H9 (cell line): ENCODE measurements around the gene TIAM2. TPM values are rescaled to one million over a fixed set of nuclear protein-coding genes. Genes with fewer than 3 reads are reported as not detected.

ENCODE experiments used
- DNase-seq: peaks from one replicate; pipeline ENCODE4 v3.0.0-alpha.2; 2017
- H2AFZ ChIP-seq: one replicate; pipeline ENCODE4 v1.6.1; 2013; ENCODE audit warnings: mild to moderate bottlenecking, low read length, control low read depth, moderate library complexity
- H2AK5ac ChIP-seq: 2 replicates; pipeline ENCODE4 v1.6.1; 2013; ENCODE audit warnings: low read length, control low read depth, mixed read lengths; ENCODE audit not compliant: insufficient read length
- H2BK120ac ChIP-seq: one replicate; pipeline ENCODE4 v1.6.1; 2013; ENCODE audit warnings: low read depth, mild to moderate bottlenecking, low read length, control low read depth, inconsistent platforms; ENCODE audit not compliant: poor library complexity, severe bottlenecking
- H2BK12ac ChIP-seq: 2 replicates; pipeline ENCODE4 v1.6.1; 2013; ENCODE audit warnings: low read length, control low read depth, mixed read lengths, low read depth; ENCODE audit not compliant: insufficient read length
- H2BK15ac ChIP-seq: 2 replicates; pipeline ENCODE4 v1.6.1; 2013; ENCODE audit warnings: low read depth, low read length, control low read depth
- H2BK20ac ChIP-seq: one replicate; pipeline ENCODE4 v1.6.1; 2013; ENCODE audit warnings: low read depth, mild to moderate bottlenecking, low read length, control low read depth, inconsistent platforms; ENCODE audit not compliant: poor library complexity, severe bottlenecking
- H2BK5ac ChIP-seq: 2 replicates; pipeline ENCODE4 v1.6.1; 2013; ENCODE audit warnings: low read length, control low read depth, mixed read lengths; ENCODE audit not compliant: insufficient read length
- H3K14ac ChIP-seq: 2 replicates; pipeline ENCODE4 v1.6.1; 2013; ENCODE audit warnings: low read length, control low read depth; ENCODE audit not compliant: insufficient read depth
- H3K18ac ChIP-seq: 2 replicates; pipeline ENCODE4 v1.6.1; 2013; ENCODE audit warnings: low read depth, mild to moderate bottlenecking, mixed read lengths, low read length, control low read depth; ENCODE audit not compliant: insufficient read length
- H3K23ac ChIP-seq: 2 replicates; pipeline ENCODE4 v1.6.1; 2013; ENCODE audit warnings: low read length, control low read depth, mixed read lengths, low read depth; ENCODE audit not compliant: insufficient read length
- H3K23me2 ChIP-seq: 2 replicates; pipeline ENCODE4 v1.6.1; 2013; ENCODE audit warnings: low read depth, mild to moderate bottlenecking, mixed read lengths, low read length, control low read depth; ENCODE audit not compliant: insufficient read length, poor library complexity, severe bottlenecking
- H3K27ac ChIP-seq: 2 replicates; pipeline ENCODE4 v1.5.1; 2013; ENCODE audit warnings: low read length, control low read depth, mixed read lengths, low read depth; ENCODE audit not compliant: insufficient read length
- H3K27me3 ChIP-seq: 2 replicates; pipeline ENCODE4 v1.6.1; 2013; ENCODE audit warnings: low read length, control low read depth, inconsistent platforms; ENCODE audit not compliant: insufficient read depth
- H3K4ac ChIP-seq: 2 replicates; pipeline ENCODE4 v1.6.1; 2013; ENCODE audit warnings: low read depth, mild to moderate bottlenecking, control low read depth, inconsistent platforms, low read length, moderate library complexity
- H3K4me1 ChIP-seq: 2 replicates; pipeline ENCODE4 v1.6.1; 2013; ENCODE audit warnings: low read length, control low read depth, inconsistent platforms; ENCODE audit not compliant: insufficient read depth
- H3K4me2 ChIP-seq: 2 replicates; pipeline ENCODE4 v1.6.1; 2013; ENCODE audit warnings: low read length, control low read depth, mixed read lengths; ENCODE audit not compliant: insufficient read length, insufficient read depth
- H3K56ac ChIP-seq: 2 replicates; pipeline ENCODE4 v1.6.1; 2013; ENCODE audit warnings: low read depth, mild to moderate bottlenecking, mixed read lengths, low read length, control low read depth; ENCODE audit not compliant: insufficient read length
- H3K79me1 ChIP-seq: 2 replicates; pipeline ENCODE4 v1.6.1; 2013; ENCODE audit warnings: low read depth, mild to moderate bottlenecking, moderate library complexity, low read length, control low read depth, inconsistent platforms; ENCODE audit not compliant: insufficient read depth, poor library complexity, severe bottlenecking
- H3K79me2 ChIP-seq: 2 replicates; pipeline ENCODE4 v1.6.1; 2013; ENCODE audit warnings: low read length, control low read depth, inconsistent platforms; ENCODE audit not compliant: insufficient read depth
- H3K9ac ChIP-seq: 2 replicates; pipeline ENCODE4 v1.6.1; 2013; ENCODE audit warnings: low read length, control low read depth, mixed read lengths; ENCODE audit not compliant: insufficient read length; ENCODE audit errors: extremely low read depth
- H3K9me3 ChIP-seq: one replicate; pipeline ENCODE4 v1.6.1; 2013; ENCODE audit warnings: low read depth, low read length, inconsistent platforms; ENCODE audit not compliant: control insufficient read depth
- H3T11ph ChIP-seq: one replicate; pipeline ENCODE4 v1.6.1; 2013; ENCODE audit warnings: mild to moderate bottlenecking, low read length, control low read depth, inconsistent platforms
- H4K20me1 ChIP-seq: one replicate; pipeline ENCODE4 v1.6.1; 2013; ENCODE audit not compliant: control insufficient read depth, insufficient read length, insufficient read depth
- H4K5ac ChIP-seq: 2 replicates; pipeline ENCODE4 v1.6.1; 2013; ENCODE audit warnings: low read depth, mild to moderate bottlenecking, mixed read lengths, low read length, control low read depth; ENCODE audit not compliant: insufficient read length
- H4K8ac ChIP-seq: replicated peaks from 2 replicates; pipeline ENCODE4 v1.6.1; 2013; ENCODE audit warnings: low read length, control low read depth, mixed read lengths, low read depth; ENCODE audit not compliant: insufficient read length
- H4K91ac ChIP-seq: 2 replicates; pipeline ENCODE4 v1.6.1; 2013; ENCODE audit warnings: low read depth, mild to moderate bottlenecking, moderate library complexity, mixed read lengths, low read length, control low read depth; ENCODE audit not compliant: insufficient read length
- H3K27ac Mint-ChIP-seq, 3 experiments: 2 replicates in 2 of 3; 3 replicates in 1 of 3; pipeline ENCODE4 v1.8.0; 2020 to 2021; ENCODE audit warnings: mixed read lengths in 3 of 3, mild to moderate bottlenecking in 1 of 3, moderate library complexity in 1 of 3
- H3K27me3 Mint-ChIP-seq: 2 replicates; pipeline ENCODE4 v1.8.0; 2021; ENCODE audit warnings: low read depth, mild to moderate bottlenecking, moderate library complexity, mixed read lengths
- H3K36me3 Mint-ChIP-seq, 3 experiments: 2 replicates in 2 of 3; 3 replicates in 1 of 3; pipeline ENCODE4 v1.8.0; 2020 to 2021; ENCODE audit warnings: low read depth in 3 of 3, mixed read lengths in 3 of 3; ENCODE audit not compliant: insufficient read depth in 1 of 3
- H3K4me1 Mint-ChIP-seq, 2 experiments: 2 replicates each; pipeline ENCODE4 v1.8.0; 2020; ENCODE audit warnings: mixed read lengths in 2 of 2
- H3K4me3 Mint-ChIP-seq, 2 experiments: 2 replicates in 1 of 2; 3 replicates in 1 of 2; pipeline ENCODE4 v1.8.0; 2020 to 2021; ENCODE audit warnings: mild to moderate bottlenecking in 2 of 2, mixed read lengths in 2 of 2, moderate library complexity in 1 of 2
- H3K9me3 Mint-ChIP-seq, 2 experiments: 2 replicates in 1 of 2; 3 replicates in 1 of 2; pipeline ENCODE4 v1.8.0; 2020; ENCODE audit warnings: mild to moderate bottlenecking in 2 of 2, mixed read lengths in 2 of 2, moderate library complexity in 1 of 2
- CTCF ChIP-seq: fragments of 200-600 bp; sonication (generic); conservative IDR thresholded peaks from 3 replicates; pipeline ENCODE4 v1.8.0; 2021; ENCODE audit warnings: antibody characterized with exemption, mild to moderate bottlenecking
- WGBS: extraction: QIAGEN DNeasy Blood & Tissue Kit; methylation state at CpG from one replicate; pipeline ENCODE4 v1.1.7; 2013; ENCODE audit warnings: missing lambda C conversion rate, low lambda C conversion rate, mixed read lengths; ENCODE audit not compliant: insufficient read length; ENCODE audit errors: extremely low coverage; 5-methylcytosine and 5-hydroxymethylcytosine counted together
- total RNA-seq: library from RNA; stranded (reverse); gene quantifications from 2 replicates; pipeline ENCODE4 v1.2.1, GENCODE V29; 2021

TIAM2 gene
- total RNA-seq, 1 experiment from 2014 or later = 6.3 TPM

GRCh38 chr6:155274533-155274932 lies 279.4 kb downstream of the TIAM2 start:
- Histone ChIP-seq H3K4ac (no peak overlapping the region), H2AFZ (no peak overlapping the region), H2BK15ac (no peak overlapping the region), H2BK5ac (no peak overlapping the region), H3K23me2 (no peaks in the 10 kb centered on the region), H3K27ac (no peak overlapping the region), H3K79me1 (no peaks in the 10 kb centered on the region), H3K9ac (no peak overlapping the region), H3K4me2 (no peak overlapping the region), H2AK5ac (no peak overlapping the region), H4K8ac (no peak overlapping the region), H4K20me1 (no peaks in the 10 kb centered on the region), H4K91ac (no peak overlapping the region), H3K56ac (no peak overlapping the region), H4K5ac (no peak overlapping the region), H2BK12ac (no peak overlapping the region), H3K23ac (no peak overlapping the region), H3K4me1 (peaks cover 4% of the 10 kb centered on the region; the same call in 1 of the 2 replicates), H2BK20ac (no peak overlapping the region), H3K79me2 (0 out of 2 replicates have a peak, but pooled peaks cover 1% of the 10 kb centered on the region), H2BK120ac (no peak overlapping the region), H3K27me3 (no peaks in the 10 kb centered on the region), H3K9me3 (no peaks in the 10 kb centered on the region), H3K18ac (no peak overlapping the region), H3T11ph (peak overlapping the region; percentile 26), H3K14ac (no peak overlapping the region)
- peaks cover 21% of the 10 kb centered on the region in 2 experiments for H3K4me1 Mint-ChIP-seq
- no CpG with 5 or more reads among the region's 1 CpG for WGBS
- DNase-seq = no peak
- H3K4me3 Mint-ChIP-seq = no peak overlapping the region
- H3K27me3 Mint-ChIP-seq = no peaks in the 10 kb centered on the region
- no peaks in the 10 kb centered on the region for H3K9me3 Mint-ChIP-seq
- peaks cover 8 to 22% (median 20%) of the 10 kb centered on the region in 3 experiments; a peak in 6 of 7 replicates for H3K36me3 Mint-ChIP-seq
- H3K27ac Mint-ChIP-seq = no peak overlapping the region
- TF ChIP-seq CTCF = no peak
